Measurements from ENCODE around the gene MYO5A.
A peak's percentile ranks its signal among the peaks of the same experiment; 100 is the strongest.
"Not testable (repeated sequence)": the region's sequence is repeated elsewhere in the genome, so short reads cannot be mapped to it uniquely, and the experiment has no call there.

MYO5A gene

GRCh38 chr15:52463638-52464037 is 65.0 kb downstream of the MYO5A start:
- DNase-seq (ENCODE audit: low read depth in 3 of 3) = no peak

DNA sequence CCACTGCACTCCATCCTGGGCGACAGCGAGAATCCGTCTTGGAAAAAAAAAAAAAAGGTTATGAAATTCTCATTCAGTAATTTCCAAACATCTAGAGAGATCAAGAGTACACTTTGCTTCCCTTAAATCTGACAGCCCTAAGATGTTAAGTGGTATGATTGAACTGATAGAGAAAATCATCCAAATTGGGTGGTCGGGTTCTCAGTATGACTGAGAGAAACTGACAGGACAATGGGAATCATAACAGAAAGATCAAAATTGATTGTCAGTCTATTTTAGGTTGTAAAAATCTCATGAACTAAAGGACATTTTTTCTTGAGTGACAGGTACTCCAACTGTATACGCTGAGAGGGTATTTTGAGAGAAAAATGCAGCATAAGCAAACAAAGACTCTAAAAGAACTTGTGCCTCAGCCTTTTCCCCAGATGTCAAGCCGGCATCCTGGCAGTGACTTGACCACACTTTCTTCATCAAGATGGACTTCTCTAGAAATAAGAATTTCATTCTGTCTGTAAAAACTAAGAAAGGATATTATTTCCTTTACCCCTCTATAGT is 65.8 kb downstream of the MYO5A start:
- no peak for DNase-seq (ENCODE audit: low read depth in 3 of 3)

GRCh38 chr15:52459701-52460100 is 69.0 kb downstream of the MYO5A start:
- DNase-seq (ENCODE audit: low read depth in 3 of 3) = not testable (repeated sequence)

DNA sequence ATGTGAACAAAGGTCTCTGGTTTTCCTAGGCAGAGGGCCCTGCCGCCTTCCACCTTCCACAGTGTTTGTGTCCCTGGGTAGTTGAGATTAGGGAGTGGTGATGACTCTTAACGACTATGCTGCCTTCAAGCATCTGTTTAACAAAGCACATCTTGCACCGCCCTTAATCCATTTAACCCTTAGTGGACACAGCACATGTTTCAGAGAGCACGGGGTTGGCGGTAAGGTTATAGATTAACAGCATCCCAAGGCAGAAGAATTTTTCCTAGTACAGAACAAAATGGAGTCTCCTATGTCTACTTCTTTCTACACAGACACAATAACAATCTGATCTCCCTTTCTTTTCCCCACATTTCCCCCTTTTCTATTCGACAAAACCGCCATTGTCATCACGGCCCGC is 69.4 kb downstream of the MYO5A start:
- DNase-seq (ENCODE audit: low read depth in 3 of 3) = not testable (repeated sequence)

GRCh38 chr15:52448011-52448890 is 80.4 kb downstream of the MYO5A start:
- no peak for DNase-seq (ENCODE audit: low read depth in 3 of 3)

- no peak for DNase-seq (ENCODE audit: low read depth in 3 of 3)
Measured at GRCh38 chr15:52445954-52446353, 82.7 kb downstream of the MYO5A start.

DNA sequence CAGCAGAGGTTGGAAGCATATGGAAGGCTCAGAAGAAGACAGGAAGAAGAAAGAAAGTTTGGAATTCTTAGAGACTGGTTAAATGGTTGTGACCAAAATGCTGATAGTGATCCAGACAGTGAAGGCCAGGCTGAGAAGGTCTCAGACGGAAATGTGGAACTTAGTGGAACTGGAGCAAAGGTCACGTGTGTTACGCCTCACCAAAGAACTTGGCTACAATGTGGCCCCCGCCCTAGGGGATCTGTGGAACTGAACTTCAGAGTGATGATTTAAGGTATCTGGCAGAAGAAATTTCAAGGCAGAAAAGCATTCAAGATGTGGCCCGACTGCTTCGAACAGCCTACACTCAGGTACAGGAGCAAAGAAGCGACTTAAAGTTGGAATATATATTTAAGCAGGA is 83.1 kb downstream of the MYO5A start:
- no peak for DNase-seq (ENCODE audit: low read depth in 3 of 3)

DNA sequence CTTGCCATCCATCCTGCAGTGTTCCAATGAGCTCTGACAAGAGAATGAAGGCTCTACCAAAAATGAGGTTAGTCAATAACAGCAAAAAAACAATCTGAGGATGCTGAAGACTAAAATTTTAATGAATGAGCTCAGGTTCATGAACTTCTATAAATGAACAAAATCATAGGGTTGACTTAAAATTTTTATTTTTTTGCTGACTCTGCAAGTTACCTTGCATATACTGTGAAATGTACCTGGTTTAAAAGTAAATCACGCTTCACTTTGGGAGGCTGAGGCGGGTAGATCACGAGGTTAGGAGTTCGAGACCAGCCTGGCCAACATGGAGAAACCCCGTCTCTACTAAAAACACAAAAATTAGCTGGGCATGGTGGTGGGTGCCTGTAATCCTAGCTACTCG is 85.5 kb downstream of the MYO5A start:
- DNase-seq (ENCODE audit: low read depth in 3 of 3) = not testable (repeated sequence)

DNA sequence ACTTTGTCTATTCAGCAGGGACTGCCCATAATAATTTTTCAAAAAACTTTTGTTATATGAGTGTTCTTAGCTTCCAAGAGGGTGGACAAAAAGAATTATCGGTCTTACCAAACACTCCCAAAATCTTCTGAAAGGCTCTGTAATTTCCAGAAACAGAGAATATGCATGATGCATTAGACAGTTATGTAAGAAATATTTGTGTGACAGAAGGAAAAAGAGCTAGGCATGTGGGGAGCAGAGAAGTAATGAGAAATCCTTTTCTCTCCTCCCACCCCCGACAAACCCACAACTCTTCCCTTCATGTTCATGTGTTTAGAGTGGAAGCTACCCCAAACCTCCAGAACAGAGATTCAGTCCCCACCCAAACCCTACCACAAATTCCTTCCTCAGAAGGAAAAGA is 86.8 kb downstream of the MYO5A start:
- DNase-seq (ENCODE audit: low read depth in 3 of 3) = no peak

- no peak for DNase-seq (ENCODE audit: low read depth in 3 of 3)
Measured at GRCh38 chr15:52440946-52441345, 87.7 kb downstream of the MYO5A start.

DNA sequence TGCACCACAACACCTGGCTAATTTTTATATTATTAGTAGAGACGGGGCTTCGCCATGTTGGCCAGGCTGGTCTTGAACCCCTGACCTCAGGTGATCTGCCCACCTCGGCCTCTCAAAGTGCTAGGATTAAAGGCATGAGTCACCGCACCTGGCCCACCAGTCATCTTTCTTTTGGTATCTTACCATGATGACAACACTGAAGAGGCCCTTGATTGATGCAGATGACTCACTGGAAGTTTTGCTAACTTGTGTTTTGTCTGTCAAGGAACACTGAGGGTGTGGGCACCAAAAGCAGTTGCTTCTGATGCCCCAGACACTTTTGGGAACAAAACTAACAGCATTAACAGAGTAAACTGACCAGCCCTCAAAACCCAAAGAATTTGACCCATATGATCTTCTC is 88.3 kb downstream of the MYO5A start:
- DNase-seq (ENCODE audit: low read depth in 3 of 3) = peak in 2 of 3 experiments; percentile 6 to 27

GRCh38 chr15:52439470-52439869 is 89.2 kb downstream of the MYO5A start:
- DNase-seq (ENCODE audit: low read depth in 3 of 3) = no peak

DNA sequence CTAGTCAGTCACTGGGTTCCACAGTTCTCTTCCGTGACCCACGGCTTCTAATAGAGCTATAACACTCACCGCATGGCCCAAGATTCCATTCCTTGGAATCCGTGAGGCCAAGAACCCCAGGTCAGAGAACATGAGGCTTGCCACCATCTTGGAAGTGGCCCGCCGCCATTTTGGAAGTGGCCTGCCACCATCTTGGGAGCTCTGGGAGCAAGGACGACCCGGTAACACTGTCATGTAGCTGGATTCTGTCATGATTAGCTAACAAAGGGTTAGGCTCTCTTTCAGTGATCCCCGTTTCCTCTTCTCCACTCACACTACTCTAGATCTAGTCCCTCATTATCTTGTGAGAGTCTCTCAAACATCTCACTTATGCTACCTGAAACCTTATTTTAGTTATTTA is 89.6 kb downstream of the MYO5A start:
- not testable (repeated sequence) for DNase-seq (ENCODE audit: low read depth in 3 of 3)

DNA sequence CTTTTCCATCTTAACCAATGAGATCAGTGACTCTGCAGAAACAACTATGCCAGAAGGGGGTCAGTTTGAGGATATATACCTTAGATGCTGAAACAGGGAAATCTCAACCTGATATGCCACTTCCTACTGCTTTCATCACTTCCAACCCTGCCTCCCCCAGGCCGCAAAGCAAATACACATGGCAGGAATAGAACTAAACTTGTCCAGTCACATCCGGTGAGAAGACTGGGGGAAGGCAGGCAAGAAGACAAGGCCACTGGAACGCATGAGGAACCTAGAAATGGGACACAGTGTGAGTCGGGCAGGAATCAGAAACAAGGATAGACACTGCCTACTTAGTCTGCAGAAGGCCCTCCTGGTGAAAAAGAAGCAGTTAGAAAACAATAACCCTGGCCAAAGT is 90.6 kb downstream of the MYO5A start:
- no peak for DNase-seq (ENCODE audit: low read depth in 3 of 3)

DNA sequence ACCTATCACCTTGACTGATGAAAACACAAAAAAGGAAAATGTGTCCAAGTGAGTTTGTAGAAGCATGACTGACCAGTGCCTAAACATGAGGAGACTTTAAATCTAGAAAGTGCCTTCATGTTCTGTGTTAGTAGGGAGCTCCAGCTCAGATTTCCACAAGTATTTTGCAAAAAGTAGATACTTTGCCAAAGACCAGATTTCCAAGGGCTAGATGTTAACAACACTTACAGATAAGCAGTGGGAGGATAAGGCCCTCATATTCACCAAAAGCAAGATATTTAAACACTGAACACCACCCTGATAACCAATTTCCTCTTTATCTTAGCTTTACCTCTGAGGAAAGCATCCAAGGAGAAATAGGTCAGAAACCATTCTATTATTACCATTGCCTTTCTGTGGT is 91.0 kb downstream of the MYO5A start:
- DNase-seq (ENCODE audit: low read depth in 3 of 3) = no peak

- no peak for DNase-seq (ENCODE audit: low read depth in 3 of 3)
Measured at GRCh38 chr15:52436981-52437380, 91.7 kb downstream of the MYO5A start.

DNA sequence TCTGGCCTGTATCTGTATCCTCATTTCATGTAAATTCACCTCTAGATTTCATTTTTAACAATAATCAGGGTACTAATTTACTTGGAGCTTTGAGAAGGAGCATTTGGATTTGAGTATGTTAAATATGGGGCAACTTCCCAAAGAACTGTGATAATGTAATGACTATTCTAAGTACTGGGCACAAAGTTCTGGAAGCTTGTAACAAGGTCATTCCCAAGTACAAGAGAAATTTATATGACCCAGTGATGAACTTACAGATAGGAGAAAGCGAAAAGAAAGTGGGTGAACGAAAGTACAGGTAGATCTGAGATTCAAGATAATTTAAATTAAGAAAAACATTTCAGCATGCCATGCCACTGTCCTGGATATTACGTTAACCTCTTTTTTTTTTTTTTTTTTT is 93.8 kb downstream of the MYO5A start:
- DNase-seq (ENCODE audit: low read depth in 3 of 3) = no peak

DNA sequence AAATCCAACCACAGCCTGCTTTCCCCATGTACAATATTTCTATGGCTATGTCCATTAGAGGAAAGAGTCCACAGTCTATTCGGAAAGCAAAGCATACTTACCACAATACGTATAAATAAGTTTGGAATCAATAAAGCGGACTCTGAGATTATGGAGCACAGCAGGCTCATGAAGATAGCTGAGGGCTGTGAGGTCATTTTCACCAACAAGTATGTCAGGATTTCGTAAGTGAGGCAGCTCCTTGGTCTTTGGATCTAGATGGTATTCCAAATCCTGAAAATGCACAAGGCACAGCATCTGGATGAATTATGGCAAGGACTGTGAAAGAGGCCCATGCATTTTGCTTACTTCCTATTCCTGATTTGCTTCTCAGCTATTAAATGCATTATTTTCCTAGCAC is 100.4 kb downstream of the MYO5A start:
- no peak for DNase-seq (ENCODE audit: low read depth in 3 of 3)

GRCh38 chr15:52427804-52428203 is 100.9 kb downstream of the MYO5A start:
- DNase-seq (ENCODE audit: low read depth in 3 of 3) = peak in 1 of 3 experiments; percentile 8

DNA sequence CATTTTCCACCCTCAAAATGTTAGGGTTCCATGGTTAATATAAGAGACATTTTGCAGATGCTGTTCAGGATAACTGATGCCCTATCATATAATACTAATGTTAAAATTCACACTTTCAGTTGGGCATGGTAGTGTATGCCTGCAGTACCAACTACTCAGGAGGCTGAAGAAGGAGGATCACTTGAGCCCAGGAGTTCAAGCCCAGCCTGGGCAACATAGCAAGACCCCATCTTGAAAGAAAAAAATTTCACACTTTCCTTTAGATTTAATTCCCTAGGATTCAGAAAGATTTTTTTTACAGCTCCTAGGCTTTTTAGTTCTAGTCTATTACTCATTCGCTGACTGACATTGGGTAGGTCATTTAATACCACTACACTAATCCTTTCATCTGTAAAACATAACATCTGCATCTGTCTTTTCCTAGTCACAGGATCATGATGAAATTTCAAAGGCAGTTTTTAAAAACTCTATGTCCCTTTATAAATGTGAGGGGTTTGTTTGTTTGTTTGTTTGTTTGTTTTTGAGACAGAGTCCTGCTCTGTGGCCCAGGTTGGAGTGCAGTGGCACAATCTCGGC is 103.7 kb downstream of the MYO5A start:
- no peak for DNase-seq (ENCODE audit: low read depth in 3 of 3)

DNA sequence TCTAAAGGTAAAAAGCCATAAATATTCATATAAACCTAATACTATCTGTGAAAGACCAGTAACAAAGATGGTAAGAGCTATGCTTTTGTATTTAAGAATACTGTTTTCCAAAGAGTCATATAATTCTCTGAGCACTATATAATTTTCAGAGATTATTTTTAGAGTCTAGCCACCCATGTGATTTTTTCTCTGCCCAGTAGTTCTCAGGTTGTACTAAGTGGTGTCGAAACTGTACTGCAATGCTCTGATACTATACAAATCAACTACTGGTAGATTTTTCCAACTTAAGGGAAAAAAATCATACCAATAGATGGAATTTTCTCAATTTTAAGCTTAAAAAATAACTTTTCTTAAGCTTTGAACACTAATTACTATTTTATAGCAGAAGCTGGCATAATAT is 104.8 kb downstream of the MYO5A start:
- DNase-seq (ENCODE audit: low read depth in 3 of 3) = no peak

DNA sequence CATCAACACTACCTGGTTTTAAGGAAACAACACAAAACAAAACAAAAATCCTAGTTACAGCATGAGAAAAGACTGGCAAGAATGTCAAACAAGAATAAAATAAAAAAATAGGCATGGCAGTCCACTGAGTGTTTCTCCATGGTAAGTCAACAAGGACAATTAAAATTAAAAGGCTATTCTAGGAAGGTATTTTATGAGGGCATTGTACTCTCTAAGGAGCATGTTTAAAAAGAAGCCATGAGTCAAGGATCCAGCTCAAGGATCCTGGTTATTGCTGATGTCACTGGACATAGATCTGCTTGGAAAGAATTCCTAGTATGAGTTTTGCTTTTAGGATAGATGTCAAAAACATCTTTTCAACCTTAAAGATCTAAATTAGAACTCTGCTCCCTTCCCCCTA is 106.7 kb downstream of the MYO5A start:
- no peak for DNase-seq (ENCODE audit: low read depth in 3 of 3)

DNA sequence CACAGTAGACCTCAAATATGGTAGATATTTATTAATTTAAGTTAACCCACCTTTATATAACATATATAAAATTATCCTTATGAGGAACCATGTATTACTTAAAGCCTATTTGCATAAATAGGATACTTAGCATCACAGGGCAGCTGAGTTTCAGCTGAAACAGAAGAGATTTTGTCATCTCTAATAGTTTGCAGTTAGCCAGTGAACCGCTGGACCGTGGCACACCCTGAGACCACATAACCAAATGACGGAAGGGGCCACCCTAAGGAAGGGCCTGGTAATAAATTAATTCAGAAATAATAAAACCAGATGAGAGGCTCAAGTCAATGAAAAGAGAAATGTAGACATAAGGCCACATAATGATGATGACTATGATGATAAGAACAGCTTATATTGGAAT is 107.7 kb downstream of the MYO5A start:
- DNase-seq (ENCODE audit: low read depth in 3 of 3) = no peak
